Duodenal mucosa (tissue), 2 donors: ENCODE results near the gene AFAP1L1.

ENCODE experiments used
- H3K27ac ChIP-seq: one replicate; pipeline ENCODE4 v1.7.0; 2013; ENCODE audit warnings: low read depth, low read length
- H3K27me3 ChIP-seq, 2 donors: one replicate each; pipeline ENCODE4 v1.7.0; 2013; ENCODE audit warnings: low read length in 2 of 2, control low read depth in 1 of 2; ENCODE audit not compliant: insufficient read depth in 2 of 2, control insufficient read depth in 1 of 2
- H3K36me3 ChIP-seq, 2 donors: one replicate each; pipeline ENCODE4 v1.7.0; 2013; ENCODE audit warnings: low read length in 2 of 2, control low read depth in 1 of 2; ENCODE audit not compliant: insufficient read depth in 2 of 2, control insufficient read depth in 1 of 2
- H3K4me1 ChIP-seq, 2 donors: one replicate each; pipeline ENCODE4 v1.7.0; 2013; ENCODE audit warnings: low read length in 2 of 2, control low read depth in 1 of 2; ENCODE audit not compliant: insufficient read depth in 2 of 2, control insufficient read depth in 1 of 2
- H3K4me3 ChIP-seq, 2 donors: one replicate each; pipeline ENCODE4 v1.7.0; 2013; ENCODE audit warnings: low read length in 2 of 2, low read depth in 1 of 2
- H3K9ac ChIP-seq, 2 donors: one replicate each; pipeline ENCODE4 v1.7.0; 2013; ENCODE audit warnings: low read length in 2 of 2, low read depth in 1 of 2
- H3K9me3 ChIP-seq, 2 donors: one replicate each; pipeline ENCODE4 v1.7.0; 2013; ENCODE audit warnings: low read length in 2 of 2, control low read depth in 1 of 2; ENCODE audit not compliant: control insufficient read depth in 1 of 2

The AFAP1L1 gene

GRCh38 chr5:149367249-149367971 lies 95.8 kb downstream of the AFAP1L1 start:
- no peaks in the 10 kb centered on the region for H3K27me3 ChIP-seq
- no peak overlapping the region for H3K4me3 ChIP-seq
- no peak overlapping the region for H3K9ac ChIP-seq
- H3K27ac ChIP-seq = no peak overlapping the region
- H3K4me1 ChIP-seq = peaks cover 0 to 3% of the 10 kb centered on the region in 2 donors
- H3K9me3 ChIP-seq = no peaks in the 10 kb centered on the region
- H3K36me3 ChIP-seq = no peaks in the 10 kb centered on the region

DNA sequence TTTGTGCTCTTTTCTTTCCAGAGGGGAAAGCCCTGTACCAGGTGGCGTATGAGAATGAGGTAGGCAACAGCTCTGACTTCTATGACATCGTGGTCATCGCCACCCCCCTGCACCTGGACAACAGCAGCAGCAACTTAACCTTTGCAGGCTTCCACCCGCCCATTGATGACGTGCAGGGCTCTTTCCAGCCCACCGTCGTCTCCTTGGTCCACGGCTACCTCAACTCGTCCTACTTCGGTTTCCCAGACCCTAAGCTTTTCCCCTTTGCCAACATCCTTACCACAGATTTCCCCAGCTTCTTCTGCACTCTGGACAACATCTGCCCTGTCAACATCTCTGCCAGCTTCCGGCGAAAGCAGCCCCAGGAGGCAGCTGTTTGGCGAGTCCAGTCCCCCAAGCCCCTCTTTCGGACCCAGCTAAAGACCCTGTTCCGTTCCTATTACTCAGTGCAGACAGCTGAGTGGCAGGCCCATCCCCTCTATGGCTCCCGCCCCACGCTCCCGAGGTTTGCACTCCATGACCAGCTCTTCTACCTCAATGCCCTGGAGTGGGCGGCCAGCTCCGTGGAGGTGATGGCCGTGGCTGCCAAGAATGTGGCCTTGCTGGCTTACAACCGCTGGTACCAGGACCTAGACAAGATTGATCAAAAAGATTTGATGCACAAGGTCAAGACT lies 96.5 kb downstream of the AFAP1L1 start:
- no peak overlapping the region for H3K9ac ChIP-seq
- H3K27ac ChIP-seq = no peak overlapping the region
- no peaks in the 10 kb centered on the region for H3K9me3 ChIP-seq
- peaks cover 0 to 3% of the 10 kb centered on the region in 2 donors for H3K4me1 ChIP-seq
- H3K4me3 ChIP-seq = no peak overlapping the region
- no peaks in the 10 kb centered on the region for H3K27me3 ChIP-seq
- H3K36me3 ChIP-seq = no peaks in the 10 kb centered on the region

GRCh38 chr5:149370878-149371277 lies 99.2 kb downstream of the AFAP1L1 start:
- Histone ChIP-seq H3K4me3 (no peak overlapping the region), H3K4me1 (peaks cover 0 to 3% of the 10 kb centered on the region in 2 donors), H3K27ac (no peak overlapping the region), H3K9ac (no peak overlapping the region), H3K36me3 (no peaks in the 10 kb centered on the region), H3K9me3 (no peaks in the 10 kb centered on the region), H3K27me3 (no peaks in the 10 kb centered on the region)

DNA sequence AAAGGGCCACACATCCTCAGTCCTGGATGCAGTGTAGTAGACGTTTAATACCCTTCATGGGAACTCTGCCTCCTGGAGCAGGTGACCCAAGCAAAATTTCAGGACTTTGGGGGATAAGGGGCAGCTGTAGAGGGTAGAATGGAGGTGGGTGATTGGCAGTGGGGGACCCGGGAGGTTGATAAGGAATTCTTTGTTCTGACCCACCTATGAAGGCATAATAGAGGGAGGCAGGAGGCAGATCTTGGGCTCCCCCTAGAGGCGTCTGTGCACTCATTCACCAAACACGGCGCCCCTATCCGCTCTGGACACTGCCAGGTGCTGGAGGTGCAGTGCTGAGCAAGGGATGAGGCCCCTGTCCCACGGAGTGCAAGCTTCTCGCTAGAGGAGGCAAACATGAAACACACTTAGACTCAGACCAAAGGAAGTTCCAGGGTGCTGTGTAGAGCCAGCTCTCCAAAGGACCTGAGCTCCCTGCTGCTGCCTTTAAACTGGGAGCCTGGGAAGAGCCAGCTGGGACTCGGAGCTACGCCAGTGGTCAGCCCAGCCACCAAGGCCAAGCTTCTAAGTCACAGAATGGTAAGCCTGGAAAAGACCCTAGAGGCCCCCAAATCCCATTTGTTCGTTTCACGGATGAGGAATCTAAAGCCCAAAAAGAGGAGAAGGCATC lies 99.8 kb downstream of the AFAP1L1 start:
- no peak overlapping the region for H3K27ac ChIP-seq

DNA sequence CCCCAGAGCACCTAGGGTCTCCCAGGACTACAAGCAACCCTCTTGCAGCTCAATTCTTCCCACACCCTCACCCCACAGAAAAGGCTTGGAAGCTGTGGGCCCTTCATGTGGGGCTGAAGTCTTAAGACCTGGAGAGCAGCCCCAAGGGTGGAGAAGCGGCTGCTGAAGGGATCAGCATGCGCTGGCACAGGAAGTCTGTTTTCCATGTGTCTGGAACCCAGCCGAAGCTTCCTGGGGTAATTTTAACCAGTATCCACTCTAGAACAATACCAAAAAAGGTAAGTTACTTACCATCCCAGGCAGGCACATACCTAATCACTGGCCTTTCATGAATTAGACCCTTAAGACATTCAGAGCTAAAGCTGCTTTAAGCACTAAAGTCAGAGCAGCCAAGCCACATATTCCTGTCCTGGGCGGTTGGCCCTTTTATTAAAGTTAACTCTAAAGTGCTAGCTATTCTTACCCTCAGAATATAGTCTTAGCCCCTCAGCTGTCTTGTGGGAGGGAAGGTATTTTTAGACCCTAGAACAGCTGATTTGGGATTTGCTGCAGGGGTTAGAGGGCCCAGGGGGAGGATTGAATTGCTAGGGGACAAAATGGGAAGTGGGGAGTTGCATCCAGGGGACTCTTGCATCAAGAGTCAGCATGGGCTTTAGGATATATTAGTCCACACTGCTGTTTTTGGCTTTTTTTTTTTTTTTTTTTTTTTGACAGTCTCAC lies 100.6 kb downstream of the AFAP1L1 start:
- Histone ChIP-seq H3K4me3 (no peak overlapping the region), H3K36me3 (no peaks in the 10 kb centered on the region), H3K27me3 (no peaks in the 10 kb centered on the region), H3K9me3 (no peaks in the 10 kb centered on the region), H3K27ac (no peak overlapping the region), H3K4me1 (peaks cover 0 to 2% of the 10 kb centered on the region in 2 donors), H3K9ac (no peak overlapping the region)

More for the DNA sequence above, 99.8 kb downstream of the AFAP1L1 start:
- Histone ChIP-seq H3K36me3 (no peaks in the 10 kb centered on the region), H3K4me3 (no peak overlapping the region), H3K9me3 (no peaks in the 10 kb centered on the region), H3K9ac (no peak overlapping the region), H3K27me3 (no peaks in the 10 kb centered on the region), H3K4me1 (peaks cover 0 to 3% of the 10 kb centered on the region in 2 donors)

GRCh38 chr5:149372932-149373331 lies 101.3 kb downstream of the AFAP1L1 start:
- H3K27me3 ChIP-seq = no peaks in the 10 kb centered on the region
- no peak overlapping the region for H3K27ac ChIP-seq
- no peak overlapping the region for H3K9ac ChIP-seq
- no peaks in the 10 kb centered on the region for H3K4me1 ChIP-seq
- H3K4me3 ChIP-seq = no peak overlapping the region
- H3K36me3 ChIP-seq = no peaks in the 10 kb centered on the region
- no peaks in the 10 kb centered on the region for H3K9me3 ChIP-seq

GRCh38 chr5:149374303-149374702 lies 102.6 kb downstream of the AFAP1L1 start:
- Histone ChIP-seq H3K9ac (no peak overlapping the region), H3K4me3 (no peak overlapping the region), H3K27ac (no peak overlapping the region), H3K36me3 (no peaks in the 10 kb centered on the region), H3K4me1 (no peaks in the 10 kb centered on the region), H3K27me3 (no peaks in the 10 kb centered on the region), H3K9me3 (no peaks in the 10 kb centered on the region)

GRCh38 chr5:149374801-149375200 lies 103.1 kb downstream of the AFAP1L1 start:
- H3K27ac ChIP-seq = no peak overlapping the region
- no peaks in the 10 kb centered on the region for H3K36me3 ChIP-seq
- H3K9ac ChIP-seq = no peak overlapping the region
- H3K27me3 ChIP-seq = no peaks in the 10 kb centered on the region
- no peak overlapping the region for H3K4me3 ChIP-seq
- H3K4me1 ChIP-seq = no peaks in the 10 kb centered on the region
- no peaks in the 10 kb centered on the region for H3K9me3 ChIP-seq

GRCh38 chr5:149375434-149375833 lies 103.8 kb downstream of the AFAP1L1 start:
- H3K4me3 ChIP-seq = no peak overlapping the region
- H3K9me3 ChIP-seq = no peaks in the 10 kb centered on the region
- no peak overlapping the region for H3K9ac ChIP-seq
- no peaks in the 10 kb centered on the region for H3K4me1 ChIP-seq
- H3K27me3 ChIP-seq = no peaks in the 10 kb centered on the region
- no peaks in the 10 kb centered on the region for H3K36me3 ChIP-seq
- no peak overlapping the region for H3K27ac ChIP-seq

- Histone ChIP-seq H3K27me3 (no peaks in the 10 kb centered on the region), H3K9me3 (no peaks in the 10 kb centered on the region), H3K9ac (no peak overlapping the region), H3K27ac (no peak overlapping the region), H3K4me1 (no peaks in the 10 kb centered on the region), H3K36me3 (no peaks in the 10 kb centered on the region), H3K4me3 (no peak overlapping the region)
Observed at GRCh38 chr5:149376104-149376503, 104.4 kb downstream of the AFAP1L1 start.
